ENCODE data around the gene ATF2.

Gene ATF2

DNA sequence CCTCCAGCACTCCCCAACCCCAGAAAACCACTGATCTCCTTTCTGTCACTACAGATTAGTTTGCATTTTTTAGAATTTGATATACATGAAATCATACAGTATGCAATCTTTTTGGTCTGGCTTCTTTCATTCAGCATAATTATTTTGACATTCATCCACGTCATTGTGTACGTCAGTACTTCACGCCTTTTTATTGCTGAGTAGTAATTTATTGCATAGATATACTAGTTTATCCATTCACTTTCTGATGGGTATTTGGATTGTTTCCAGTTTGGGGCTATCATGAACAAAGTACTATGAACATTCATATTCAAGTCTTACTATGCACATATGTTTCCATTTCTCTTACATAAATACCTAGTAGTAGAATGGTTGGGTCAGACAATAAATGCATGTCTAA is 142.8 kb downstream of the ATF2 start:
- DNase-seq (ENCODE audit: low read depth) = no peak

DNA sequence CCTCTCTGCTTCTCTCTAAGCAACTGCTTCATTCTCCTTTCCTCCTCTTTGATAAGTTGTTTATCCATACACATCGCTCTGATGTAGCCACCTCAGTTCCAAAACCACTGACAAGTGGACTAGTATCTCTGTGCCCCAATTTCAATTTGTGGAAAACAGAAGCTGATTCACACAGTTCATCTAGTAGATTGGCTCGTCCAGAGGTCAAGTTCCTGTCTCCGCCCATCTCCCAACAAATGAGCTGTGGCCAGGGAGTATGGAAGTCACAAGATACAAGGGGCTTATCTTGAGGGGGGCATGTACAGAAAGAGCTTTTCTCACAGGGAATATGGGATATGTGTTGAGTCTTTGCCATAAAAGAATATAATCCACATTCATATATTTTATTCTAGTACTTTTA is 145.1 kb downstream of the ATF2 start:
- no peak for DNase-seq (ENCODE audit: low read depth)

Measured in ELR (cell line).